HG02943 (cell line): Measurements from ENCODE around the gene LRP1.

Experiments used
- ATAC-seq: cut with Tn5 transposase; IDR thresholded peaks from one replicate; pipeline ENCODE4 v1.9.1; 2021; ENCODE audit warnings: mild to moderate bottlenecking, low read depth, moderate library complexity; ENCODE audit not compliant: unreplicated experiment

The LRP1 gene

GRCh38 chr12:57150400-57151000 is 22.2 kb downstream of the LRP1 start:
- no peak for ATAC-seq

GRCh38 chr12:57151741-57152630 is 23.7 kb downstream of the LRP1 start:
- ATAC-seq, result no peak

- ATAC-seq, result no peak
Measured at GRCh38 chr12:57152639-57153038, 24.4 kb downstream of the LRP1 start.

GRCh38 chr12:57153415-57153997 is 25.2 kb downstream of the LRP1 start:
- ATAC-seq, result no peak

- no peak for ATAC-seq
Measured at GRCh38 chr12:57154076-57154475, 25.8 kb downstream of the LRP1 start.

GRCh38 chr12:57154804-57155434 is 26.6 kb downstream of the LRP1 start:
- no peak for ATAC-seq

GRCh38 chr12:57156701-57157403 is 28.6 kb downstream of the LRP1 start:
- ATAC-seq, result no peak

- ATAC-seq, result no peak
Measured at GRCh38 chr12:57157588-57158173, 29.4 kb downstream of the LRP1 start.

- ATAC-seq, result no peak
Measured at GRCh38 chr12:57158186-57158585, 29.9 kb downstream of the LRP1 start.

- ATAC-seq, result no peak
Measured at GRCh38 chr12:57158665-57159064, 30.4 kb downstream of the LRP1 start.

GRCh38 chr12:57159311-57159710 is 31.0 kb downstream of the LRP1 start:
- no peak for ATAC-seq

GRCh38 chr12:57160040-57160439 is 31.8 kb downstream of the LRP1 start:
- ATAC-seq, result no peak

- ATAC-seq, result no peak
Measured at GRCh38 chr12:57160741-57161140, 32.5 kb downstream of the LRP1 start.

GRCh38 chr12:57161491-57161890 is 33.2 kb downstream of the LRP1 start:
- ATAC-seq, result no peak

GRCh38 chr12:57162553-57163125 is 34.4 kb downstream of the LRP1 start:
- ATAC-seq, result no peak

GRCh38 chr12:57164454-57164853 is 36.2 kb downstream of the LRP1 start:
- no peak for ATAC-seq

- ATAC-seq, result no peak
Measured at GRCh38 chr12:57164966-57165625, 36.8 kb downstream of the LRP1 start.

- no peak for ATAC-seq
Measured at GRCh38 chr12:57165741-57166140, 37.5 kb downstream of the LRP1 start.

GRCh38 chr12:57166971-57167371 is 38.7 kb downstream of the LRP1 start:
- no peak for ATAC-seq
